Endothelial cell of umbilical vein (primary cell): ENCODE results near the gene SAYSD1. TPM values are rescaled to one million over a fixed set of nuclear protein-coding genes. Genes with fewer than 3 reads are reported as not detected.

Experiments used
- BruUV-seq: library from RNA; stranded (reverse); fragments of 400-500 nt; replicated peaks from 2 replicates; lab custom pipeline; 2021; lab: Mats Ljungman, UMichigan
- CTCF ChIA-PET: fragments of 300-600, 350-600 bp; sonication (Branson Sonifier 250); formaldehyde crosslinking; loops from one replicate; lab custom pipeline; 2021; ENCODE audit warnings: antibody characterized with exemption, inconsistent platforms; lab: Charles Lee
- POLR2A ChIA-PET: fragments of 300-600, 350-600 bp; sonication (Branson Sonifier 250); formaldehyde crosslinking; loops from one replicate; lab custom pipeline; 2021; ENCODE audit warnings: antibody characterized with exemption, inconsistent platforms; lab: Charles Lee
- DNase-seq: peaks from one replicate; pipeline ENCODE4 v3.0.0-alpha.2; 2011; ENCODE audit warnings: low read depth, low spot score
- FAIRE-seq: peaks from 2 replicates; lab custom pipeline; 2011; peaks lifted over from hg19 to GRCh38; lab: Jason Lieb, UNC
- H2AFZ ChIP-seq: 2 replicates; pipeline ENCODE4 v1.6.0; 2012; ENCODE audit warnings: low read depth, low read length, control low read depth, inconsistent platforms
- H3K27ac ChIP-seq: 2 replicates; pipeline ENCODE4 v1.5.1; 2011; ENCODE audit warnings: low read depth, mild to moderate bottlenecking, control low read depth, low read length, moderate library complexity; ENCODE audit not compliant: insufficient read depth
- H3K27me3 ChIP-seq, 2 experiments: 2 replicates each; pipeline versions ENCODE4 v1.6.0 to v1.6.1; 2011; ENCODE audit warnings: low read length in 2 of 2, mixed read lengths in 1 of 2; ENCODE audit not compliant: control insufficient read depth in 2 of 2, insufficient read depth in 2 of 2
- H3K36me3 ChIP-seq, 2 experiments: 2 replicates in 1 of 2; 3 replicates in 1 of 2; pipeline ENCODE4 v1.5.1; 2011; ENCODE audit warnings: low read length in 2 of 2, mild to moderate bottlenecking in 1 of 2, moderate library complexity in 1 of 2; ENCODE audit not compliant: control insufficient read depth in 2 of 2, insufficient read depth in 2 of 2; ENCODE audit errors: extremely low read depth in 1 of 2
- H3K4me1 ChIP-seq: 3 replicates; pipeline ENCODE4 v1.5.1; 2011; ENCODE audit warnings: mild to moderate bottlenecking, low read length; ENCODE audit not compliant: control insufficient read depth, insufficient read depth; ENCODE audit errors: extremely low read depth
- H3K4me2 ChIP-seq: 2 replicates; pipeline ENCODE4 v1.6.1; 2011; ENCODE audit warnings: low read length, control low read depth, mixed read lengths; ENCODE audit not compliant: insufficient read depth
- H3K4me3 ChIP-seq, 3 experiments: fragments of 200-600 bp in 1 of 3; sonication (generic), shearing (Covaris generic) in 1 of 3; replicated peaks in 1 of 3; 2 replicates each; pipeline ENCODE4 v1.5.1; 2011 to 2016; ENCODE audit warnings: control low read depth in 3 of 3, low read length in 3 of 3, mild to moderate bottlenecking in 2 of 3, inconsistent platforms in 1 of 3, low read depth in 1 of 3, moderate library complexity in 1 of 3; ENCODE audit not compliant: insufficient read depth in 1 of 3
- H3K79me2 ChIP-seq: 2 replicates; pipeline ENCODE4 v1.6.0; 2012; ENCODE audit warnings: low read length, inconsistent platforms; ENCODE audit not compliant: control insufficient read depth, insufficient read depth
- H3K9ac ChIP-seq: replicated peaks from 2 replicates; pipeline ENCODE3; 2011; ENCODE audit warnings: low read length, control low read depth; ENCODE audit not compliant: insufficient read depth; ENCODE audit errors: extremely low read depth
- H3K9me1 ChIP-seq: replicated peaks from 3 replicates; pipeline ENCODE4 v1.6.0; 2011; ENCODE audit warnings: mild to moderate bottlenecking, low read length; ENCODE audit not compliant: control insufficient read depth, insufficient read depth; ENCODE audit errors: extremely low read depth
- H3K9me3 ChIP-seq: replicated peaks from 2 replicates; pipeline ENCODE4 v1.5.1; 2012; ENCODE audit warnings: low read length, inconsistent platforms; ENCODE audit not compliant: control insufficient read depth, insufficient read depth
- H4K20me1 ChIP-seq: replicated peaks from 2 replicates; pipeline ENCODE3; 2011; ENCODE audit warnings: mild to moderate bottlenecking, low read length; ENCODE audit not compliant: control insufficient read depth, insufficient read depth; ENCODE audit errors: extremely low read depth
- FOS ChIP-seq: IDR thresholded peaks from 2 replicates; pipeline ENCODE4 v1.6.1; 2011; ENCODE audit warnings: mild to moderate bottlenecking, low read length, moderate library complexity, borderline replicate concordance; ENCODE audit not compliant: insufficient read depth
- GATA2 ChIP-seq: IDR thresholded peaks from 2 replicates; pipeline ENCODE4 v1.7.0; 2011; ENCODE audit warnings: low read depth, mild to moderate bottlenecking, moderate library complexity, mixed read lengths, low read length; ENCODE audit not compliant: insufficient read length, insufficient read depth
- MYC ChIP-seq: IDR thresholded peaks from one replicate; pipeline ENCODE4 v1.6.1; 2011; ENCODE audit warnings: mild to moderate bottlenecking, low read depth, low read length
- POLR2A ChIP-seq: IDR thresholded peaks from 2 replicates; pipeline ENCODE4 v1.6.1; 2012; ENCODE audit warnings: low read depth, mild to moderate bottlenecking, control low read depth, low read length
- dilution Hi-C: fragments of 300-500 bp; cut with MboI; formaldehyde crosslinking; loops from one replicate; pipeline ENCODE4 v1.15.0; 2019; ENCODE audit warnings: low sequenced_read_pairs; ENCODE audit not compliant: extremely low pct_ligation_motif_present
- intact Hi-C: fragments of 100-400 bp; cut with micrococcal nuclease; formaldehyde crosslinking; loops from one replicate; pipeline ENCODE4 v1.10.0; 2022
- polyA plus RNA-seq, 4 experiments: library from polyadenylated mRNA; depleted of rRNA in 3 of 4; stranded (reverse) in 3 of 4; unstranded in 1 of 4; fragments of >200 nt; gene quantifications; 2 replicates each; pipeline versions ENCODE4 v1.2.1 to v1.2.3, GENCODE V29; 2011 to 2012; ENCODE audit warnings: missing spikeins in 1 of 4
- total RNA-seq: library from RNA; stranded (reverse); gene quantifications from 2 replicates; pipeline ENCODE4 v1.2.3, GENCODE V29; 2021
- TF ChIP-seq, protein P1 (sequence below), 2 donors: IDR thresholded peaks; 1 replicate in 1 of 2; 2 replicates in 1 of 2; pipeline ENCODE4 v1.5.1; 2011; ENCODE audit warnings: low read length in 2 of 2, mild to moderate bottlenecking in 2 of 2, moderate library complexity in 2 of 2, control low read depth in 1 of 2, inconsistent platforms in 1 of 2, low read depth in 1 of 2; ENCODE audit not compliant: insufficient read depth in 1 of 2; ENCODE audit errors: extremely low read depth in 1 of 2
- TF ChIP-seq, protein P2 (sequence below): IDR thresholded peaks from 2 replicates; pipeline ENCODE4 v1.6.1; 2011; ENCODE audit not compliant: insufficient read depth, insufficient read length

The SAYSD1 gene
- total and polyA plus RNA-seq, 2 donors (not counting 3 experiments of a cell fraction or from before 2014, with no cell fraction given): 9.0 to 9.7 TPM

- no peak overlapping the region for H3K27ac ChIP-seq
- no peaks in the 10 kb centered on the region for H3K4me1 ChIP-seq
- DNase-seq: no peak
- no peaks in the 10 kb centered on the region for H3K36me3 ChIP-seq
- H4K20me1 ChIP-seq: no peaks in the 10 kb centered on the region
- H3K27me3 ChIP-seq: no peaks in the 10 kb centered on the region
- H3K9me3 ChIP-seq: no peaks in the 10 kb centered on the region
- H3K4me2 ChIP-seq: no peak overlapping the region
- no peaks in the 10 kb centered on the region for H3K79me2 ChIP-seq
- TF ChIP-seq, protein P1, sequence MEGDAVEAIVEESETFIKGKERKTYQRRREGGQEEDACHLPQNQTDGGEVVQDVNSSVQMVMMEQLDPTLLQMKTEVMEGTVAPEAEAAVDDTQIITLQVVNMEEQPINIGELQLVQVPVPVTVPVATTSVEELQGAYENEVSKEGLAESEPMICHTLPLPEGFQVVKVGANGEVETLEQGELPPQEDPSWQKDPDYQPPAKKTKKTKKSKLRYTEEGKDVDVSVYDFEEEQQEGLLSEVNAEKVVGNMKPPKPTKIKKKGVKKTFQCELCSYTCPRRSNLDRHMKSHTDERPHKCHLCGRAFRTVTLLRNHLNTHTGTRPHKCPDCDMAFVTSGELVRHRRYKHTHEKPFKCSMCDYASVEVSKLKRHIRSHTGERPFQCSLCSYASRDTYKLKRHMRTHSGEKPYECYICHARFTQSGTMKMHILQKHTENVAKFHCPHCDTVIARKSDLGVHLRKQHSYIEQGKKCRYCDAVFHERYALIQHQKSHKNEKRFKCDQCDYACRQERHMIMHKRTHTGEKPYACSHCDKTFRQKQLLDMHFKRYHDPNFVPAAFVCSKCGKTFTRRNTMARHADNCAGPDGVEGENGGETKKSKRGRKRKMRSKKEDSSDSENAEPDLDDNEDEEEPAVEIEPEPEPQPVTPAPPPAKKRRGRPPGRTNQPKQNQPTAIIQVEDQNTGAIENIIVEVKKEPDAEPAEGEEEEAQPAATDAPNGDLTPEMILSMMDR (IDR thresholded peaks at IDR 0.05; ENCODE audit: extremely low read depth in 1 of 2, insufficient read depth in 1 of 2, low read depth in 1 of 2, low read length in 2 of 2): no peak
- TF ChIP-seq POLR2A: no peak
- TF ChIP-seq, protein P2, sequence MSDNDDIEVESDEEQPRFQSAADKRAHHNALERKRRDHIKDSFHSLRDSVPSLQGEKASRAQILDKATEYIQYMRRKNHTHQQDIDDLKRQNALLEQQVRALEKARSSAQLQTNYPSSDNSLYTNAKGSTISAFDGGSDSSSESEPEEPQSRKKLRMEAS: no peak
- no peak for TF ChIP-seq FOS
- BruUV-seq: no TSS peak
- no peak overlapping the region for H3K9ac ChIP-seq
- H3K4me3 ChIP-seq: no peak overlapping the region
- dilution Hi-C loops: no loop called here
- intact Hi-C loops: no loop called here
- ChIA-PET CTCF (no interaction called here), POLR2A (no interaction called here)
- H3K9me1 ChIP-seq: no peaks in the 10 kb centered on the region
- no peak for FAIRE-seq
- no peak overlapping the region for H2AFZ ChIP-seq
Measured at GRCh38 chr6:39068391-39068790, 46.6 kb downstream of the SAYSD1 start.

GRCh38 chr6:39065561-39065960, 49.4 kb downstream of the SAYSD1 start:
- intact Hi-C loops: no loop called here
- POLR2A ChIA-PET: no interaction called here
- TF ChIP-seq, protein P2: no peak
- TF ChIP-seq POLR2A: no peak
- no peak for TF ChIP-seq MYC
- TF ChIP-seq, protein P1 (IDR thresholded peaks at IDR 0.05; ENCODE audit: extremely low read depth in 1 of 2, insufficient read depth in 1 of 2, low read depth in 1 of 2, low read length in 2 of 2): no peak
- TF ChIP-seq FOS: no peak
- TF ChIP-seq GATA2: no peak
- no peak overlapping the region for H3K4me3 ChIP-seq
- no peak overlapping the region for H3K9ac ChIP-seq
- H3K9me1 ChIP-seq: no peaks in the 10 kb centered on the region
- no peak overlapping the region for H3K27ac ChIP-seq
- BruUV-seq: no TSS peak
- dilution Hi-C loops: no loop called here
- DNase-seq (no peak), FAIRE-seq (no peak)
- H3K9me3 ChIP-seq: no peaks in the 10 kb centered on the region
- CTCF ChIA-PET: no interaction called here
- no peak overlapping the region for H2AFZ ChIP-seq
- no peaks in the 10 kb centered on the region for H4K20me1 ChIP-seq
- no peaks in the 10 kb centered on the region for H3K36me3 ChIP-seq
- no peaks in the 10 kb centered on the region for H3K79me2 ChIP-seq
- H3K4me2 ChIP-seq: no peak overlapping the region
- peaks cover 0 to 4% of the 10 kb centered on the region in 2 experiments for H3K27me3 ChIP-seq
- no peaks in the 10 kb centered on the region for H3K4me1 ChIP-seq
